H9 (cell line): ENCODE results near the gene NHS. TPM values are rescaled to one million over a fixed set of nuclear protein-coding genes. Genes with fewer than 3 reads are reported as not detected.

Source experiments
- DNase-seq: peaks from one replicate; pipeline ENCODE4 v3.0.0-alpha.2; 2017
- H2AFZ ChIP-seq: one replicate; pipeline ENCODE4 v1.6.1; 2013; ENCODE audit warnings: mild to moderate bottlenecking, low read length, control low read depth, moderate library complexity
- H2AK5ac ChIP-seq: 2 replicates; pipeline ENCODE4 v1.6.1; 2013; ENCODE audit warnings: low read length, control low read depth, mixed read lengths; ENCODE audit not compliant: insufficient read length
- H2BK120ac ChIP-seq: one replicate; pipeline ENCODE4 v1.6.1; 2013; ENCODE audit warnings: low read depth, mild to moderate bottlenecking, low read length, control low read depth, inconsistent platforms; ENCODE audit not compliant: poor library complexity, severe bottlenecking
- H2BK12ac ChIP-seq: 2 replicates; pipeline ENCODE4 v1.6.1; 2013; ENCODE audit warnings: low read length, control low read depth, mixed read lengths, low read depth; ENCODE audit not compliant: insufficient read length
- H2BK15ac ChIP-seq: 2 replicates; pipeline ENCODE4 v1.6.1; 2013; ENCODE audit warnings: low read depth, low read length, control low read depth
- H2BK20ac ChIP-seq: one replicate; pipeline ENCODE4 v1.6.1; 2013; ENCODE audit warnings: low read depth, mild to moderate bottlenecking, low read length, control low read depth, inconsistent platforms; ENCODE audit not compliant: poor library complexity, severe bottlenecking
- H2BK5ac ChIP-seq: 2 replicates; pipeline ENCODE4 v1.6.1; 2013; ENCODE audit warnings: low read length, control low read depth, mixed read lengths; ENCODE audit not compliant: insufficient read length
- H3K14ac ChIP-seq: 2 replicates; pipeline ENCODE4 v1.6.1; 2013; ENCODE audit warnings: low read length, control low read depth; ENCODE audit not compliant: insufficient read depth
- H3K18ac ChIP-seq: 2 replicates; pipeline ENCODE4 v1.6.1; 2013; ENCODE audit warnings: low read depth, mild to moderate bottlenecking, mixed read lengths, low read length, control low read depth; ENCODE audit not compliant: insufficient read length
- H3K23ac ChIP-seq: 2 replicates; pipeline ENCODE4 v1.6.1; 2013; ENCODE audit warnings: low read length, control low read depth, mixed read lengths, low read depth; ENCODE audit not compliant: insufficient read length
- H3K23me2 ChIP-seq: 2 replicates; pipeline ENCODE4 v1.6.1; 2013; ENCODE audit warnings: low read depth, mild to moderate bottlenecking, mixed read lengths, low read length, control low read depth; ENCODE audit not compliant: insufficient read length, poor library complexity, severe bottlenecking
- H3K27ac ChIP-seq: 2 replicates; pipeline ENCODE4 v1.5.1; 2013; ENCODE audit warnings: low read length, control low read depth, mixed read lengths, low read depth; ENCODE audit not compliant: insufficient read length
- H3K27me3 ChIP-seq: 2 replicates; pipeline ENCODE4 v1.6.1; 2013; ENCODE audit warnings: low read length, control low read depth, inconsistent platforms; ENCODE audit not compliant: insufficient read depth
- H3K4ac ChIP-seq: 2 replicates; pipeline ENCODE4 v1.6.1; 2013; ENCODE audit warnings: low read depth, mild to moderate bottlenecking, control low read depth, inconsistent platforms, low read length, moderate library complexity
- H3K4me1 ChIP-seq: 2 replicates; pipeline ENCODE4 v1.6.1; 2013; ENCODE audit warnings: low read length, control low read depth, inconsistent platforms; ENCODE audit not compliant: insufficient read depth
- H3K4me2 ChIP-seq: 2 replicates; pipeline ENCODE4 v1.6.1; 2013; ENCODE audit warnings: low read length, control low read depth, mixed read lengths; ENCODE audit not compliant: insufficient read length, insufficient read depth
- H3K56ac ChIP-seq: 2 replicates; pipeline ENCODE4 v1.6.1; 2013; ENCODE audit warnings: low read depth, mild to moderate bottlenecking, mixed read lengths, low read length, control low read depth; ENCODE audit not compliant: insufficient read length
- H3K79me1 ChIP-seq: 2 replicates; pipeline ENCODE4 v1.6.1; 2013; ENCODE audit warnings: low read depth, mild to moderate bottlenecking, moderate library complexity, low read length, control low read depth, inconsistent platforms; ENCODE audit not compliant: insufficient read depth, poor library complexity, severe bottlenecking
- H3K79me2 ChIP-seq: 2 replicates; pipeline ENCODE4 v1.6.1; 2013; ENCODE audit warnings: low read length, control low read depth, inconsistent platforms; ENCODE audit not compliant: insufficient read depth
- H3K9ac ChIP-seq: 2 replicates; pipeline ENCODE4 v1.6.1; 2013; ENCODE audit warnings: low read length, control low read depth, mixed read lengths; ENCODE audit not compliant: insufficient read length; ENCODE audit errors: extremely low read depth
- H3K9me3 ChIP-seq: one replicate; pipeline ENCODE4 v1.6.1; 2013; ENCODE audit warnings: low read depth, low read length, inconsistent platforms; ENCODE audit not compliant: control insufficient read depth
- H3T11ph ChIP-seq: one replicate; pipeline ENCODE4 v1.6.1; 2013; ENCODE audit warnings: mild to moderate bottlenecking, low read length, control low read depth, inconsistent platforms
- H4K20me1 ChIP-seq: one replicate; pipeline ENCODE4 v1.6.1; 2013; ENCODE audit not compliant: control insufficient read depth, insufficient read length, insufficient read depth
- H4K5ac ChIP-seq: 2 replicates; pipeline ENCODE4 v1.6.1; 2013; ENCODE audit warnings: low read depth, mild to moderate bottlenecking, mixed read lengths, low read length, control low read depth; ENCODE audit not compliant: insufficient read length
- H4K8ac ChIP-seq: replicated peaks from 2 replicates; pipeline ENCODE4 v1.6.1; 2013; ENCODE audit warnings: low read length, control low read depth, mixed read lengths, low read depth; ENCODE audit not compliant: insufficient read length
- H4K91ac ChIP-seq: 2 replicates; pipeline ENCODE4 v1.6.1; 2013; ENCODE audit warnings: low read depth, mild to moderate bottlenecking, moderate library complexity, mixed read lengths, low read length, control low read depth; ENCODE audit not compliant: insufficient read length
- H3K27ac Mint-ChIP-seq, 3 experiments: 2 replicates in 2 of 3; 3 replicates in 1 of 3; pipeline ENCODE4 v1.8.0; 2020 to 2021; ENCODE audit warnings: mixed read lengths in 3 of 3, mild to moderate bottlenecking in 1 of 3, moderate library complexity in 1 of 3
- H3K27me3 Mint-ChIP-seq: 2 replicates; pipeline ENCODE4 v1.8.0; 2021; ENCODE audit warnings: low read depth, mild to moderate bottlenecking, moderate library complexity, mixed read lengths
- H3K36me3 Mint-ChIP-seq, 3 experiments: 2 replicates in 2 of 3; 3 replicates in 1 of 3; pipeline ENCODE4 v1.8.0; 2020 to 2021; ENCODE audit warnings: low read depth in 3 of 3, mixed read lengths in 3 of 3; ENCODE audit not compliant: insufficient read depth in 1 of 3
- H3K4me1 Mint-ChIP-seq, 2 experiments: 2 replicates each; pipeline ENCODE4 v1.8.0; 2020; ENCODE audit warnings: mixed read lengths in 2 of 2
- H3K4me3 Mint-ChIP-seq, 2 experiments: 2 replicates in 1 of 2; 3 replicates in 1 of 2; pipeline ENCODE4 v1.8.0; 2020 to 2021; ENCODE audit warnings: mild to moderate bottlenecking in 2 of 2, mixed read lengths in 2 of 2, moderate library complexity in 1 of 2
- H3K9me3 Mint-ChIP-seq, 2 experiments: 2 replicates in 1 of 2; 3 replicates in 1 of 2; pipeline ENCODE4 v1.8.0; 2020; ENCODE audit warnings: mild to moderate bottlenecking in 2 of 2, mixed read lengths in 2 of 2, moderate library complexity in 1 of 2
- WGBS: extraction: QIAGEN DNeasy Blood & Tissue Kit; methylation state at CpG from one replicate; pipeline ENCODE4 v1.1.7; 2013; ENCODE audit warnings: missing lambda C conversion rate, low lambda C conversion rate, mixed read lengths; ENCODE audit not compliant: insufficient read length; ENCODE audit errors: extremely low coverage; 5-methylcytosine and 5-hydroxymethylcytosine counted together
- total RNA-seq: library from RNA; stranded (reverse); gene quantifications from 2 replicates; pipeline ENCODE4 v1.2.1, GENCODE V29; 2021
- TF ChIP-seq, protein P1 (sequence below): fragments of 200-600 bp; sonication (generic); conservative IDR thresholded peaks from 3 replicates; pipeline ENCODE4 v1.8.0; 2021; ENCODE audit warnings: antibody characterized with exemption, mild to moderate bottlenecking

NHS gene
- total RNA-seq, 1 experiment from 2014 or later, result 8.7 TPM

DNA sequence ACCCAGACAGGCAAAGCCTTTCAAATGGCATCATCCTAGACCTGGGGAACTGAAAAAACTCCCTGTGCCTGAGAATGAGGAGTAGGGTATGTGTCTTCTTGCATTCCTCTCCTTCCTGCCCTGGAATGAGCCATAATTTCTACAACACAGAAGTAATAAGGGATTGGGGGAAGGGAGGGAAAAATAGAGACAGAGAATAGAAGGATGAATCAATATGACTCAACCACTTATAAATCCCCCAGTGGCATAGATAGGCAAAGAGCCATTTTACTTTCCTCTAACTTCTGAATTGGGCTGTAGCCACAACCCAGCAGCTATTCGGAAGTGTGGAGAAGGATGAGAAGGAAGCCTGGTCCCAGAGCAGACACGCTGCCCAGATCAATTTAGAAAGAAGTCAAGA is 99.9 kb downstream of the NHS start:
- peaks cover 6% of the 10 kb centered on the region for H3K9me3 ChIP-seq
- no peak overlapping the region for H2AK5ac ChIP-seq
- Mint-ChIP-seq H3K9me3 (peaks cover 0 to 3% of the 10 kb centered on the region in 2 experiments; a peak in 1 of 5 replicates), H3K4me1 (peaks cover 0 to 6% of the 10 kb centered on the region in 2 experiments; a peak in 3 of 4 replicates), H3K4me3 (no peak overlapping the region), H3K27ac (no peak overlapping the region; a peak in 1 of 7 replicates), H3K36me3 (no peaks in the 10 kb centered on the region; a peak in 1 of 7 replicates), H3K27me3 (peaks cover 3% of the 10 kb centered on the region)
- DNase-seq, result no peak
- WGBS, result no CpG with 5 or more reads among the region's 2 CpGs
- no peaks in the 10 kb centered on the region for H3K79me1 ChIP-seq
- no peak overlapping the region for H3K23ac ChIP-seq
- no peak overlapping the region for H3T11ph ChIP-seq
- no peak overlapping the region for H4K5ac ChIP-seq
- no peak overlapping the region for H3K4ac ChIP-seq
- no peaks in the 10 kb centered on the region for H4K20me1 ChIP-seq
- no peak overlapping the region for H3K27ac ChIP-seq
- no peak overlapping the region for H3K18ac ChIP-seq
- no peak overlapping the region for H3K9ac ChIP-seq
- H4K91ac ChIP-seq, result no peak overlapping the region
- no peak overlapping the region for H3K56ac ChIP-seq
- H4K8ac ChIP-seq, result no peak overlapping the region
- H3K4me1 ChIP-seq, result no peaks in the 10 kb centered on the region
- H3K14ac ChIP-seq, result no peak overlapping the region
- no peak overlapping the region for H2BK20ac ChIP-seq
- H2BK12ac ChIP-seq, result no peak overlapping the region
- no peak overlapping the region for H2AFZ ChIP-seq
- no peaks in the 10 kb centered on the region for H3K27me3 ChIP-seq
- H3K79me2 ChIP-seq, result no peaks in the 10 kb centered on the region; the same call in 1 of the 2 replicates
- TF ChIP-seq, protein P1, sequence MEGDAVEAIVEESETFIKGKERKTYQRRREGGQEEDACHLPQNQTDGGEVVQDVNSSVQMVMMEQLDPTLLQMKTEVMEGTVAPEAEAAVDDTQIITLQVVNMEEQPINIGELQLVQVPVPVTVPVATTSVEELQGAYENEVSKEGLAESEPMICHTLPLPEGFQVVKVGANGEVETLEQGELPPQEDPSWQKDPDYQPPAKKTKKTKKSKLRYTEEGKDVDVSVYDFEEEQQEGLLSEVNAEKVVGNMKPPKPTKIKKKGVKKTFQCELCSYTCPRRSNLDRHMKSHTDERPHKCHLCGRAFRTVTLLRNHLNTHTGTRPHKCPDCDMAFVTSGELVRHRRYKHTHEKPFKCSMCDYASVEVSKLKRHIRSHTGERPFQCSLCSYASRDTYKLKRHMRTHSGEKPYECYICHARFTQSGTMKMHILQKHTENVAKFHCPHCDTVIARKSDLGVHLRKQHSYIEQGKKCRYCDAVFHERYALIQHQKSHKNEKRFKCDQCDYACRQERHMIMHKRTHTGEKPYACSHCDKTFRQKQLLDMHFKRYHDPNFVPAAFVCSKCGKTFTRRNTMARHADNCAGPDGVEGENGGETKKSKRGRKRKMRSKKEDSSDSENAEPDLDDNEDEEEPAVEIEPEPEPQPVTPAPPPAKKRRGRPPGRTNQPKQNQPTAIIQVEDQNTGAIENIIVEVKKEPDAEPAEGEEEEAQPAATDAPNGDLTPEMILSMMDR, result no peak
- no peak overlapping the region for H2BK15ac ChIP-seq
- no peaks in the 10 kb centered on the region for H3K23me2 ChIP-seq
- no peak overlapping the region for H2BK120ac ChIP-seq
- H3K4me2 ChIP-seq, result no peak overlapping the region
- no peak overlapping the region for H2BK5ac ChIP-seq
